H1 (cell line): ENCODE data around the gene LILRB3. TPM values are rescaled to one million over a fixed set of nuclear protein-coding genes. Genes with fewer than 3 reads are reported as not detected.

Experiments used
- CTCF ChIA-PET: fragments of 300-600 bp; sonication (Branson Sonifier 250); formaldehyde crosslinking; loops from one replicate; lab custom pipeline; 2021; ENCODE audit not compliant: partially characterized antibody; lab: Charles Lee
- POLR2A ChIA-PET: fragments of 300-600 bp; sonication (Branson Sonifier 250); formaldehyde crosslinking; loops from one replicate; lab custom pipeline; 2021; ENCODE audit warnings: inconsistent platforms; ENCODE audit not compliant: partially characterized antibody; lab: Charles Lee
- DNase-seq, 2 experiments: peaks; one replicate each; pipeline versions ENCODE4 v3.0.0 to v3.0.0-alpha.2; 2010 to 2022; ENCODE audit warnings: low spot score in 2 of 2, low read depth in 1 of 2, mixed read lengths in 1 of 2
- FAIRE-seq: peaks from 2 replicates; lab custom pipeline; 2011; peaks lifted over from hg19 to GRCh38; lab: Jason Lieb, UNC
- H2AFZ ChIP-seq: 2 replicates; pipeline ENCODE4 v1.8.1; 2012; ENCODE audit warnings: low read length, inconsistent platforms
- H2AK5ac ChIP-seq: 2 replicates; pipeline ENCODE4 v1.6.1; 2013; ENCODE audit warnings: low read depth, low read length
- H2BK120ac ChIP-seq: replicated peaks from 2 replicates; pipeline ENCODE3; 2013; ENCODE audit warnings: low read depth, low read length, inconsistent platforms
- H2BK12ac ChIP-seq: 2 replicates; pipeline ENCODE4 v1.6.1; 2013; ENCODE audit warnings: low read depth, low read length
- H2BK15ac ChIP-seq: 2 replicates; pipeline ENCODE4 v1.6.1; 2013; ENCODE audit warnings: low read length
- H2BK20ac ChIP-seq: 2 replicates; pipeline ENCODE4 v1.6.1; 2013; ENCODE audit warnings: low read length
- H2BK5ac ChIP-seq: 2 replicates; pipeline ENCODE4 v1.6.1; 2013; ENCODE audit warnings: low read depth, low read length
- H3K14ac ChIP-seq: 2 replicates; pipeline ENCODE4 v1.6.1; 2013; ENCODE audit warnings: inconsistent platforms; ENCODE audit not compliant: insufficient read length
- H3K18ac ChIP-seq: 2 replicates; pipeline ENCODE4 v1.6.1; 2013; ENCODE audit warnings: low read length; ENCODE audit errors: extremely low read depth
- H3K23ac ChIP-seq: 2 replicates; pipeline ENCODE4 v1.6.1; 2013; ENCODE audit warnings: inconsistent platforms; ENCODE audit not compliant: insufficient read length
- H3K23me2 ChIP-seq: 2 replicates; pipeline ENCODE4 v1.6.1; 2013; ENCODE audit warnings: low read depth, low read length
- H3K27ac ChIP-seq: 2 replicates; pipeline ENCODE4 v1.6.1; 2011; ENCODE audit warnings: low read depth, low read length, inconsistent platforms
- H3K27me3 ChIP-seq, 4 experiments: replicated peaks in 1 of 4; 1 replicate in 1 of 4; 2 replicates in 3 of 4; pipeline versions ENCODE4 v1.6.1 to v1.8.1; 2011 to 2013; ENCODE audit warnings: low read length in 3 of 4, mild to moderate bottlenecking in 3 of 4, inconsistent platforms in 2 of 4, mixed read lengths in 2 of 4, moderate library complexity in 1 of 4; ENCODE audit not compliant: control insufficient read depth in 3 of 4, insufficient read depth in 3 of 4; ENCODE audit errors: extremely low read depth in 1 of 4
- H3K36me3 ChIP-seq, 4 experiments: 2 replicates each; pipeline versions ENCODE4 v1.6.1 to v1.8.1; 2011 to 2013; ENCODE audit warnings: mild to moderate bottlenecking in 4 of 4, low read length in 3 of 4, moderate library complexity in 2 of 4, control low read depth in 1 of 4, inconsistent platforms in 1 of 4; ENCODE audit not compliant: insufficient read depth in 4 of 4, control insufficient read depth in 2 of 4
- H3K4ac ChIP-seq: replicated peaks from 2 replicates; pipeline ENCODE3; 2013; ENCODE audit warnings: low read length, low read depth, mixed read lengths, inconsistent platforms; ENCODE audit not compliant: insufficient read length
- H3K4me1 ChIP-seq, 4 experiments: replicated peaks in 1 of 4; 1 replicate in 1 of 4; 2 replicates in 3 of 4; pipeline versions ENCODE4 v1.6.1 to v1.8.1; 2011 to 2013; ENCODE audit warnings: low read length in 3 of 4, inconsistent platforms in 2 of 4, mixed read lengths in 1 of 4; ENCODE audit not compliant: insufficient read depth in 4 of 4, control insufficient read depth in 3 of 4
- H3K4me2 ChIP-seq, 2 experiments: 2 replicates each; pipeline versions ENCODE4 v1.6.1 to v1.8.1; 2011 to 2013; ENCODE audit warnings: low read depth in 2 of 2, low read length in 2 of 2, control low read depth in 1 of 2, inconsistent platforms in 1 of 2, mild to moderate bottlenecking in 1 of 2; ENCODE audit not compliant: insufficient read depth in 1 of 2
- H3K4me3 ChIP-seq, 4 experiments: fragments of 200-600, 300-600 bp in 1 of 4; sonication (generic), shearing (Covaris generic), sonication (Bioruptor Twin) in 1 of 4; 2 replicates each; pipeline versions ENCODE4 v1.5.1 to v1.8.1; 2011 to 2016; ENCODE audit warnings: low read length in 4 of 4, low read depth in 3 of 4, control low read depth in 2 of 4, inconsistent platforms in 2 of 4, mild to moderate bottlenecking in 2 of 4, mixed read lengths in 1 of 4, moderate library complexity in 1 of 4; ENCODE audit not compliant: insufficient read depth in 2 of 4; ENCODE audit errors: extremely low read depth in 1 of 4
- H3K56ac ChIP-seq: replicated peaks from 2 replicates; pipeline ENCODE3; 2013; ENCODE audit warnings: low read depth, mild to moderate bottlenecking, mixed read lengths, low read length, inconsistent platforms; ENCODE audit not compliant: insufficient read length
- H3K79me1 ChIP-seq: 2 replicates; pipeline ENCODE4 v1.6.1; 2013; ENCODE audit warnings: low read depth, low read length, control low read depth
- H3K79me2 ChIP-seq, 2 experiments: 2 replicates each; pipeline versions ENCODE4 v1.6.1 to v1.8.1; 2012 to 2013; ENCODE audit warnings: low read length in 2 of 2, mild to moderate bottlenecking in 2 of 2, inconsistent platforms in 1 of 2; ENCODE audit not compliant: insufficient read depth in 2 of 2, control insufficient read depth in 1 of 2
- H3K9ac ChIP-seq, 4 experiments: replicated peaks in 1 of 4; 1 replicate in 1 of 4; 2 replicates in 3 of 4; pipeline versions ENCODE4 v1.6.1 to v1.8.1; 2011 to 2013; ENCODE audit warnings: low read depth in 3 of 4, low read length in 3 of 4, control low read depth in 2 of 4, mild to moderate bottlenecking in 2 of 4, moderate library complexity in 2 of 4, inconsistent platforms in 1 of 4; ENCODE audit errors: extremely low read depth in 1 of 4
- H3K9me3 ChIP-seq, 2 experiments: 2 replicates each; pipeline versions ENCODE4 v1.6.1 to v1.8.1; 2012 to 2013; ENCODE audit warnings: mild to moderate bottlenecking in 2 of 2, moderate library complexity in 2 of 2, control low read depth in 1 of 2, inconsistent platforms in 1 of 2, low read depth in 1 of 2, low read length in 1 of 2, mixed read lengths in 1 of 2; ENCODE audit not compliant: insufficient read depth in 2 of 2
- H4K20me1 ChIP-seq, 2 experiments: replicated peaks in 1 of 2; 2 replicates each; pipeline versions ENCODE3 to v1.8.1; 2011 to 2013; ENCODE audit warnings: inconsistent platforms in 2 of 2, low read length in 2 of 2, mild to moderate bottlenecking in 1 of 2; ENCODE audit not compliant: insufficient read depth in 2 of 2, control insufficient read depth in 1 of 2
- H4K5ac ChIP-seq: 2 replicates; pipeline ENCODE4 v1.6.1; 2013; ENCODE audit warnings: low read length, low read depth, mixed read lengths, inconsistent platforms; ENCODE audit not compliant: insufficient read length
- H4K8ac ChIP-seq: 2 replicates; pipeline ENCODE4 v1.8.0; 2013; ENCODE audit warnings: mild to moderate bottlenecking, moderate library complexity, low read length, inconsistent platforms; ENCODE audit not compliant: insufficient read depth; ENCODE audit errors: extremely low read depth
- H4K91ac ChIP-seq: replicated peaks from 2 replicates; pipeline ENCODE3; 2013; ENCODE audit warnings: low read length, mixed read lengths, inconsistent platforms; ENCODE audit not compliant: insufficient read length
- JUND ChIP-seq: IDR thresholded peaks from 2 replicates; pipeline ENCODE4 v1.6.1; 2011; ENCODE audit warnings: mild to moderate bottlenecking, improper control_type of control experiment, low read length
- SP4 ChIP-seq: IDR thresholded peaks from 2 replicates; pipeline ENCODE4 v1.6.1; 2012; ENCODE audit warnings: low read length, inconsistent platforms
- TAF7 ChIP-seq: optimal IDR thresholded peaks from 2 replicates; pipeline ENCODE3; 2011; ENCODE audit warnings: low read depth, mild to moderate bottlenecking, inconsistent platforms, low read length, moderate library complexity, borderline replicate concordance
- USF2 ChIP-seq: IDR thresholded peaks from 2 replicates; pipeline ENCODE4 v1.6.1; 2011; ENCODE audit warnings: low read length, improper control_type of control experiment
- WGBS, 2 experiments: shearing (Covaris generic) in 1 of 2; methylation state at CpG; one replicate each; pipeline versions ENCODE4 v1.1.6 to v1.1.7; 2013 to 2015; ENCODE audit warnings: low lambda C conversion rate in 2 of 2, mixed read lengths in 2 of 2, inconsistent platforms in 1 of 2, low coverage in 1 of 2, missing lambda C conversion rate in 1 of 2; ENCODE audit not compliant: insufficient replicate concordance in 2 of 2, insufficient coverage in 1 of 2, insufficient read length in 1 of 2; ENCODE audit errors: extremely low coverage in 1 of 2, missing lambda C conversion rate in 1 of 2; 5-methylcytosine and 5-hydroxymethylcytosine counted together
- polyA plus RNA-seq, 7 experiments: library from polyadenylated mRNA; depleted of rRNA in 3 of 7; stranded (reverse) in 5 of 7; unstranded in 2 of 7; fragments of >200 nt in 5 of 7; fragments of 200-250 nt in 2 of 7; gene quantifications; 1 replicate in 5 of 7; 2 replicates in 1 of 7; 4 replicates in 1 of 7; pipeline versions ENCODE4 v1.2.1 to v1.2.3, GENCODE V29; 2011 to 2013; ENCODE audit warnings: missing spikeins in 2 of 7, mixed read lengths in 2 of 7
- total RNA-seq: library from RNA; stranded (reverse); fragmentation: NEBNext Ultra II Directional; extraction: Animal tissue kit (Norgen Biotek cat#: 25700); gene quantifications from 2 replicates; pipeline ENCODE4 v1.2.1, GENCODE V29; 2021

The LILRB3 gene
- total and polyA plus RNA-seq, 2 of the 8 experiments (the other 6 are each of a cell fraction or from before 2014, with no cell fraction given): not detected

- no peak overlapping the region for H4K91ac ChIP-seq
- H2AK5ac ChIP-seq: no peak overlapping the region
- WGBS, 2 experiments: 100% methylated on average over 5 of the region's 5 CpGs; no CpG with 5 or more reads in 1 of the 2 experiments
- no peak overlapping the region for H3K23ac ChIP-seq
- peaks cover 9 to 18% (median 14%) of the 10 kb centered on the region in 4 experiments for H3K4me1 ChIP-seq
- H3K27me3 ChIP-seq: no peaks in the 10 kb centered on the region
- H2BK5ac ChIP-seq: no peak overlapping the region
- H4K8ac ChIP-seq: no peak overlapping the region
- peaks cover 9% of the 10 kb centered on the region for H3K23me2 ChIP-seq
- H3K79me1 ChIP-seq: peaks cover 18% of the 10 kb centered on the region
- H3K4me3 ChIP-seq: no peak overlapping the region
- peak overlapping the region; percentile 32; the same call in 1 of the 2 replicates for H3K27ac ChIP-seq
- H2BK20ac ChIP-seq: no peak overlapping the region
- no peak for DNase-seq
- H3K36me3 ChIP-seq: peaks cover 43 to 57% (median 53%) of the 10 kb centered on the region in 4 experiments
- H2BK120ac ChIP-seq: no peak overlapping the region
- TF ChIP-seq TAF7 (peak; percentile 19), SP4 (0 out of 2 replicates have a peak, but pooled peaks have one; percentile 16), JUND (no peak), USF2 (no peak)
- TF ChIP-seq, all 59 proteins: peak for 2
- no peak overlapping the region for H3K56ac ChIP-seq
- ChIA-PET CTCF (interaction anchor here (1.2 to 1.6 kb wide), 3 partner anchors 21 to 27 kb away, joined by 3 to 6 read pairs (median 3); no protein-coding TSS in a partner anchor), POLR2A (interaction anchor here (0.8 to 23.4 kb wide), 22 partner anchors 10 to 229 kb away, joined by 3 to 909 read pairs (median 6); partner anchors contain the start of genes CNOT3, LILRB2, LILRB3 and LILRB5)
- no peak for FAIRE-seq
- H2BK15ac ChIP-seq: no peak overlapping the region
- H3K4ac ChIP-seq: no peak overlapping the region
- H4K5ac ChIP-seq: no peak overlapping the region
- H3K9me3 ChIP-seq: no peaks in the 10 kb centered on the region
- no peak overlapping the region for H2BK12ac ChIP-seq
- H3K9ac ChIP-seq: no peak overlapping the region; a peak in 1 of 7 replicates
- no peak overlapping the region for H3K18ac ChIP-seq
- no peak overlapping the region for H2AFZ ChIP-seq
- H3K4me2 ChIP-seq: no peak overlapping the region; a peak in 1 of 4 replicates
- peaks cover 49 to 51% of the 10 kb centered on the region in 2 experiments for H4K20me1 ChIP-seq
- no peak overlapping the region for H3K14ac ChIP-seq
- H3K79me2 ChIP-seq: peaks cover 16 to 43% of the 10 kb centered on the region in 2 experiments
Observed at GRCh38 chr19:54207676-54207982, 15.2 kb downstream of the LILRB3 start.
